Measurements from ENCODE around the gene EIF2S2.

The EIF2S2 gene

DNA sequence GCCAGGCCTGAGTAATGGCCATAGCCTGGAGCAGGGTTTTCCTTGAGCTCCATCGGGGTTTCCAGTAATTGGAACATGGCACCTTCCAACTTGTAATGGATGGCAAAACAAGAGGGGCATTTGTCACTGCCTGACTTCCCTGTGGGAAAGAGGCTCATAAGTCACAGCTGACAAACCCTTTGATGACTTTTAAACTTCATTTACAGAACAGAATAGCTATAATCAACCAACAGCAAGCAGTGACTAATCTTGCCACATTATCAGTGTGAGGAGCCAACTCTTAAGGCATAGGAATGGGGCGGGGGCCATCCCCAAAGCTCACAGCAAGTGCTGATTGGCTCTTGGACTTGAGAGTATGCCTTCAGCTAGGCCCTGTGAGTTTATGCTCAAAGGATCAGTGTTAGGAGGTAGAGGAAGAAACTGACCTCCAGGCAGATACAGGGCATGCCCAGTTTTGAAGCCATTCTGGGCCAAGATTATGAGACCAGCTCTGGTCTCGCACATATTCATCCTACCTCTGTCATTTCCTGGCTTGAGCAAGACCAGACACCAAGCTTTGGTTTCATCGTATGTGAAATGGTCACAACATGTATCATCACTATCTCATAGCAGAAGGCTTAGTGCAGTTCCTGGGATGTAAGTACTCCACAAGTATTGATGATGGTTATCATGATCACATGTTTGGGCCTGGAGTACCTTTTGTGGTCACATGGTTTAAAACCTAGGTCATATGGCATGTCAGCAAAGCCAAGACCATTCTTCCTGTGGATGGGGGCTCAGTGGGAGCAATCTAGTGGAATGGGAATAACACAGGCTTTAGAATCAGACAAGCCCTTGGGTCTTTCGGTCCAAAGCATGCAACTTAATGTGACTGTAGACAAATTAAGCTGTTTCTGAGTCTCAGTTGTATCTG is 49.2 kb downstream of the EIF2S2 start:
- no peak for DNase-seq (ENCODE audit: low read depth)

DNA sequence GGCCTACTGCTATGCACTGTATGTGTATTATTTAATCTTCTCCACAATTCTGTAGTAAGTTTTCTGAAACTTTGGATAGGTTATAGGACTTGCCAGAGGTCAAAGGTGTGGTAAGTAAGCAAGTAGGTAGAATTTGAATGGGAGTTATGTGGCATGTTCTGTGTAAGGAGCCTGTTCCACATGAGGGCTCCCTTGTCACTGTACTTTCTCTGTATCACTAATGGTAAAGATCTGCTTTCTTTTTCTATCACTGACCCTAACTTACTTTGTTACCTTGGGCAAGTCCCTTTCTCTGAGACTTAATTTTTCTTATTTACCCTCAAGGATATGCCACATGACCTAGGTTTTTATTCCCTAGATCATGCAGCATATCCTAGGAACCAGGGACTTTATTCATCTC is 50.3 kb downstream of the EIF2S2 start:
- DNase-seq (ENCODE audit: low read depth), result no peak

DNA sequence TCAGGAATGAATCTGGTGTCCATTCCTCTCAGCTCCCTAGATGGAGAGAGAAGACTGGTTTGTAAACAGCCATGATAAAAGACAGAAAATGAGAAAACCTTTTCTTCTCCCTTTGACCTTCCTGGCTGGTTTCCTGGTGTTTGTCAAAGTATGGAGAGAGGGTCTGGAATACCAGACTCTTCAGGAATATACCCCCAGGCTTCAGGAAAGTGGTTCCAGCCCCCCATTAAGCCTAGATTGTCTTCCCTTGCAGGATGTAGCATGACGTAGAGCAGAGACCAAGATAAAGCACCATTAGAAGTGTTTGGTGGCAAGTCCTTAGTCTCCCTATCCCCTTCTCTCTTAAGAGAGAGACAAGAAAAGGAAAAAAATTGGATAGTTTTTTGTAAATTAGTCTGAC is 51.1 kb downstream of the EIF2S2 start:
- DNase-seq (ENCODE audit: low read depth), result no peak

DNA sequence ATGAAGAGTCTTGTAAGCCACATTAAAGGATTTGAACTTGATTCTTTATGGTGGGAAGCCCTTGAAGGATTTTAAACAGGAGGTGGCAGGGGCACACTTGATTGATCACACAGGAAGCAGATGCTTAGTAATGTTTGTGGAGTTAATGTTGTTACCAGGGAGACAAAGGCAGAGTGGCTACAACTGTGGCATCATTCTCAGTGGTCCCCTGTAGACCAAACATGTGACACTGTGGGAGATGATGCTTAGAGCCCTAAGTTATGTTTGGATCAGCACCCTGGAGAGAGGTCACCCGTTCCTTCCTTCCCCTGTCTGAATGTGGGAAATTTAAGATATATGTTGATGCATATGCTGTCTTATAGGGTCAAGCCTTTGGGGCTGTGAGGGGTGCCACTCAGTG is 53.2 kb downstream of the EIF2S2 start:
- DNase-seq (ENCODE audit: low read depth), result no peak

DNA sequence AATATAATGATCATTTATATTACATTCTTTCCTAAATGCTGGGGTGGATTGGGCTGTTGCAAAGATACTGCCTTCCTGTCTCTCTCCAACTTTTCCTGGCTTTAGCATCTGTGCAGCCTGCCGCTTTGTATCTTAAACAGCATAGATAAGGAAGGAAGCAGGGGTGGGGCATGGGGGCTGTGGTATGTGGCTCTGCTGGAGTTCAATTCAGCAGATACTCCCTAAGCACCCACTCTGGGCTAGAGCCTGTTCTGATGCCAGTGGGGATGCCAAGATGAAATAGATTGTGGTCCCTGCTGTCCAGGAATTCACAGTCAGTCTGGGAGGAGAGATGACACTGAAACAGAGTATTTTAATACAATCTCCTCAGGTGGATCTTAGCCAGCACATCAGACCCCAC is 56.8 kb downstream of the EIF2S2 start:
- DNase-seq (ENCODE audit: low read depth), result no peak

DNA sequence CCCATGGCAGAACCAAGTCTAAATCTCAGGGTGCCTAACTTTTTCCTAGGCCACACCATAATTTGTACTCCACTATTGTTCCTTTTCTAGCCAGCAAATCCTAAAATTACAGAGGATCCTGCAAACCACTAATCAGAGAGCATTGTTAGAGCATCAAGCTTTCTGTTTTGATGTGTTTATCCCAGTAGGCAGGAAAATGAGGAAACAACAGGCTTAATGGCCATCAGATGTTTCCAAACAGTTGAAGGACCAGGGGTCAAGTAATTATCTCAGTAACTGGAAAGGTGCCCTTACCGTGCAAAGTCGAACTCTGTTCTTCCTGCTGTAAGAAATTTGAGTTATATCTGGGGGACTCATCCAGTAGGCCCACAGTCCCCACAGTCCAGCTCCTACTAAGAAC is 59.6 kb downstream of the EIF2S2 start:
- DNase-seq (ENCODE audit: low read depth), result no peak

DNA sequence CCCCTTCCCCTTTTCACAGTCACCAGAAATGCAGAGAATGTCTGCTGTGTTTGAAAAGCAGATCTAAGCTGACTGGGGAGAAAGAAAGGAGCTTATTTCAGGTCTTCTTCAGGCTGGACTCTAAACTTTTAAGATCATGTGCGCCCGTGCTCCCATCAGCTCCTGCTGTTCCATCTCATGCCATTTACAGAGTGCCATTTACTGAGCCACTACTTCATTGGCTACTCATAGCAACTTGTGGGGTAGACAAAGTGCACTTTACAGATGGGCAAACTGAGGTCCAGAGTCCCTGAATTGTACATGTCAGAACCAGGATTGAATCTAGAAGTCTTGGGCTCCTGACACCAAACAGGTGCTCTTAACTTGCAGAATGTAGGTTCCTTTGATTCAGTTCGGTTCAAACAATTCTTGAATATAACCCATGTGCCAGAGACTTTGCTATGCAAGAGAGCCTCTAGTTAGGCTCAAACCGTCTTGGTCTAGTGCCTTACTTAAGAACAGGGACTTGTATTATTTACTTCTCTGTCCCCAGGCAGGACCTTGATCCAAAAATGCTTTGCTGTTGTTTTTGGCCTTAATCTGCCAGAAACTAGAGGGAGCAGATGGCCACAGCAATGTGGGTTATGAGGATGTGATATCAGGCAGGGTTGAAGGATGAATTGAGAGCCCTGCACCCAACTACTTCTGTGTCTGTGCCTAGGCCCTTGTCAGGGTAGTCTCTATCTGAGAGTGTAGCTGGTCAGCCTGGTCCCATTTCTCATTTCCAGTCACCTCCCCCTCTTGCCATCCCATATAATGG is 61.9 kb downstream of the EIF2S2 start:
- DNase-seq (ENCODE audit: low read depth), result no peak

DNA sequence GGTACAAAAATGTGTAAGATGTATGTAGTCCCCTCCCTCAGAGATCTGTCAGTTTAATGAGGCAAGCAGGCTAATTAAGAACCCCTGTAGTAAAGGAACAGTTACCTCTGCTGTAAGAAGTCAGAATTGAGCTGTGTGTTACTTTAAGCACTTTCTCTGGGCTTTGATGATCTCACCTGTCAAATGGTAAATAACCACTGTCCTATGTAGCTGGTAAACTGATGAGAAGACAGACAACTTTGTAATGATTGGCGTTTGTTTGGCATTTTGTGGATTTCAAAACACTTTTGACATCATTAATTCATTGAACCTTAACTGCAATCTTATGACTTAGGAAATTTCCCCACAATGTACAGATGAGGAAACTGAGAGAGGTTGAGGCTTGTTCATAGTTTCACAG is 62.7 kb downstream of the EIF2S2 start:
- DNase-seq (ENCODE audit: low read depth), result no peak

DNA sequence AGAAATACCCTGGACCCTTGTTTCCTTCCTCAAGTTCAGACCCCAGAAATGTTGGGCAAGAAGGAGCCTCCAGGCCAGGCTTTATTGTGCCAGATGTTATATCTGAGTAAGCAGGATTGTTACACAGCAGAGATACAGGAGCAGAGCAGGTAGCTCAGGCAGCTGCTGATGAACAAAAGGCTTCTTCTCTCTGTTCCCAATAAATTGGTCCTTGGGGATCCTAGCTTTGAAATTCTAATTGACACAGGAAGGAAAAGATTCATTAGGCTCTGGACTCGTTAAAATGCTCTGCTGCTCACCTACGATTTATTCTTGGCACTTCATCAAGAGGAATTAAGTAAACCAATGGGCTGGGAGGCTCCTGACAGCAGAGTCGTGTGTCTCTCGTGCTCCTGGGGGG is 64.1 kb downstream of the EIF2S2 start:
- DNase-seq (ENCODE audit: low read depth), result no peak

DNA sequence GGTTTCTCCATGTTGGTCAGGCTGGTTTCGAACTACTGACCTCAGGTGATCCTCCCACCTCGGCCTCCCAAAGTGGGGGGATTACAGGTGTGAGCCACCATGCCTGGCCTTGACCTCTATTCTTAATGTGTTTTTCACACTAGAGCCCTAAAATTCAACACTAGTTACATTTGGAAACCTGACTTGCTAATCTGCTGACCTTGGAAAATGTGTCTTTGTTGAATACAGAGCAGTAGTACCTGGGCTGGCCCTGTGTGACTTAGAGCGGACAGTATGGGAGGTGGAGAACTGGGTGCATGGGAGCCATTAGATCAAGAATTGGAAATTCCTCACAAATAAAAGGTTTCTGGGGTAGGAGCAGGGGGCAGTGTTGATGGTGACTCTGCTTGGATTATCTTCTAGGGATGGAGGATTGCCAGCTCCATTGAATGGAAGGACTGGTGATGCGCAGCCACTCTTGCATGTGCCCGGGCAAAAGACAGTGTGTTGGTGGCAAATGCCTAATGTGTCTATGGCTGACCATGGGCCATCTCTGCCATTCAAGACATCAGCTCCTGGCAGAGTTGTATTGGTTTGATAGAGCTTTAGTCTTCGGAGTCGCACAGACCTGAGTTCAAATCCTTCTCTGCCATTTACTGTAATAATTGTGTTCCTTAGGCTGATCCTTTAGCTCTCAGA is 64.9 kb downstream of the EIF2S2 start:
- DNase-seq (ENCODE audit: low read depth), result no peak

DNA sequence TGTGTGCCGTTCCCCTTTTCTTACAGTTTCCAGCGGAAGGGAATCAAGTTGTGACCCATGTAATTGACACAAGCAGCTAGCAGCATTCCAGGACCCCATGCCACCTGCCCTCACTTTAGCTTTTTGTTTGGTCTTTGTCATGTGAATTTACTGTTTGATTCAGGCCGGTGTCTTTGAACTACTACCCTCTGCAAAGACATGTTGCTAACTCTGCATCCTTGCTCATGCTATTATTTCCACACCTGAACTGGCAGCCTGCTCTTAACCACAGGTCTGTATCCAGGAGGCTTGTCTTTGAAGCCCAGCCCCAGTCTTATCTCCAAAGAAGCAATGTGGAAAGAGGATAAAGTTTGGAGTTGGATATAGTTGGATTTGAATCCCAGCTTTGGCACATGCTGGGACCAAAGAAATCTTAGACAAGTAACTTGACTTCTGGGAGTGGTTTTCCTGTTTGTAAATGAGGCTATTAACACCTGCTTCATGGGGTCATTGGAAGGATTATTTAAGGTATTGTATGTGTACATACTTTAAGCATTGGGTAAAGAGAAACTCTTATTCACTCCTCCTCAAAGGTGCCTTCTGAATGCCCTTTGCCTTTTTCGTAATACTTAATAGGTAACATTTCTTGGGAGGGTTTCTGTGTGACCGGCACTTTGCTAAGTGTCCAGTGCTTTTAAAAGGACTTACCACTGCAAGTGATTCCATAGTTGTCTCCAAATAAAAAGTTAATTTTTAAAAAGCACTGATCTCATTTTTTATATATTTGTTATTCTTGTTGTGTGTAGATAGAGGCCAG is 65.9 kb downstream of the EIF2S2 start:
- DNase-seq (ENCODE audit: low read depth), result no peak

DNA sequence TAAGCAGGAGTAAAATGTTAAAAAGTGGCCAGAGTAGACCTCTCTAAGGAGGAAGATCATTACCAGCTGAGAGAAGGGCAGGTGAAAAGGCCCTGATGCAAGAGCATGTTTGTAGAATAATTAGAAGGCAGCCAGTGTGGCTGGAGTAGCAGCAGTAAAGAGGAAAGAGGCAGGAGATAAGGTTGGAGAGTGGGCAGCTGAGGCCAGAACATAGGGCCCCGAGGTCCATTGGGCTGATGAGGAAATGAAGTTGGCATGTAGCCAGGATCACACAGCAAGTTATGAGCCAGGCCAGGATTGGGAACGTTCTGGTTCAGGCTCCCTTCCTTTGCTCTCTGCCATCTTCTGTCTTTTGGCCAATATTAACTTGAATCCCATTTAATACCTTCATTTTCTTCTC is 66.7 kb downstream of the EIF2S2 start:
- no peak for DNase-seq (ENCODE audit: low read depth)

DNA sequence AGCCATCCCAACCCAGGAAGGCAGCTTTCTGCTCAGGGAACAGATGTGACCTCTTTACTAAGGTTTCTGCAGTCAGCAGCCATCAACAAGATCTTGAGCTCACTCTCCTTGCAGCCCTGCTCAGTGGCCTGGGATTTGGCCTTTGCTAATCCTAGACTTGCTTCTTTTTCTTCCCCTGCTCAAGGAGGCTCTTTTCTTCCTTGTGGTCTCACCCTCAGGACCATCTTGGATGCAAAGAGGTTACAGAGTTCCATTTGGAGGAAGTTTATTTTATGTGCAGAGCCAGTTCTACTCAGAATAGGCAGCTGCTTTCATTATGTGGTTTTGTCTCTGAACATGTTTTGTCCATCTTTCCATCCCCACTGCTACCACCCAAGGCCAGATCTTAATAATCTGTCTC is 69.0 kb downstream of the EIF2S2 start:
- DNase-seq (ENCODE audit: low read depth), result no peak

DNA sequence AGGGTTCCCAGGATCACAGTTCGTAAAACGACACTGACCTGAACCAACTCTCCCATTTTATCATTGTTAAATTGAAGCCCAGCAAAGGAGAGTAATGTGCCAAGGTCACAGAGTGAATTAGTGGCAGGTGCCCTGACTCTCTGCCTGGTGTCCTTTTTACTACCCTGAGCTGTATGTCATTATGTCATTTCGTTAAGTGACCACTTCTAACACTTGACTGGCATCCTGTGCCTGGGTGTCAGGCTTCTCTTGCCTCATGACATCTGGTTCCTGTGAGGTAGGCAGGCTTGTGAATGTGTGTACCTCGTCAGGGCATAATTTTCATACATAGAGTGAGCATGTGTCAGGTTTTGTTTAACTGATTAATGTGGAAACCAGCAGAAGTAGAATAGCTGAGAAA is 69.8 kb downstream of the EIF2S2 start:
- DNase-seq (ENCODE audit: low read depth), result no peak

DNA sequence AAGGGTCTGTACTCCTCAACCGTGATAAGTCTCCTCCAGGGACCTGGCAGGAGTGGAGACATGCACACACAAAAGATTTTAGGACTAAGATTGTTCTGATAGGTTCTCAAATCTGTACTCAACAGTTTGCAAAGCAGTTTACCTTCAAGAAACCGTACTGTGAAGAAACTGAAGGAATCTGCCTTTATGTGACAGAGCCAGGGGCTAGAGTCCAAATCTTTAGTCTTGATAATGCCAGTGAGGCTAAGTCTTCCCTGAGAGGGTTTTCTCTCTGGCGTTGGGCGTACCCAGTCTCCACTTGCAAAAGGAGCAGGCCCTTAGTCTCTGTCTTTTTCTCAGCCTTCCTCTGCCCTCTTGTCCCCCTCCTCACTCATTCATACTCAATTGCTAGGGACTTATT is 70.8 kb downstream of the EIF2S2 start:
- no peak for DNase-seq (ENCODE audit: low read depth)

DNA sequence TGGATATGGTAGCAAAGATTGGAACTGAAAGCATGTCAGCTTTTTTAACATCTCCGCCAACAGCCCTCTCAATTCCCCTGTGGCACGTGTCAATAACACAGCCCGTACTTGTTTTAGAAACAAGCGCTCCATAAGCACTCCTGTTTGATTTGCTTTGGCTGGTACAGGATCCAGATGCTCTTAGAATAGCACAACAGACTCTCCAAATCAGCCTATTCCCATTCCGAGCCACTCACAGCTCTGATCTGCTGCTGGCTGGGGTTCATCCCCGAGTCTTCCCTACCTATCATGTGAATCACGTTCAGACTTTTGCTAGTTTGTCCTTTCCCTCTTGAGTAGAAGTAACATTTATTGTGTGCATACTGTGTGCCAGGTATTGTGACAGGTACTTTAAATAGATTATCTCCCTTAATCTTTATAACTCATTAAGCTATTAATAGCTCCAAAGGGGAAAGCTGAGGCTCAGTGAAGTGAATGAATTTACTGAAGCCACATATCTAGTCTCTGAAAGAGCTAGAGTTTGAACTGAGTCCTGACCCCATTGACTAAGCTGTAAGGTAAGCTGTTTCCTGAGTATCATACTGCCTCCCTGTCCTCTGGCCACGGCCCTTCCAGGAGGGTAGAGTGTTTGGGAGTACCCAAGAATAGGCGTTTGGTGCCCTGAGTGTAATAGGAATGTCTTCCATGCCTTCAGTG is 71.6 kb downstream of the EIF2S2 start:
- no peak for DNase-seq (ENCODE audit: low read depth)
